ENCODE data around the gene NUP153. TPM values are rescaled to one million over a fixed set of nuclear protein-coding genes. Genes with fewer than 3 reads are reported as not detected.

The NUP153 gene
- total and polyA plus RNA-seq, 2 donors (not counting 1 experiment from before 2014, with no cell fraction given), result 17.9 to 70.5 TPM

Small RNA genes within 50 kb of the gene (small RNA-seq; reads per million reads assigned to genes)
- gene RF00019 (ENCODE audit: insufficient read length, low read depth, low replicate concordance) (not detected), gene RNA5SP204 (ENCODE audit: insufficient read length, low read depth, low replicate concordance) (0.76 reads per million), gene RNU6-190P (ENCODE audit: insufficient read length, low read depth, low replicate concordance) (not detected), gene SUMO2P13 (ENCODE audit: insufficient read length, low read depth, low replicate concordance) (not detected)

Other genes with a start within 250 kb of the NUP153 start
- gene FAM8A1, start 106.6 kb downstream of the NUP153 start, total RNA-seq, result 5.2 and 7.0 TPM in 2 replicates
- 4.6 and 8.1 TPM in 2 replicates for gene FAM8A1, start 106.6 kb downstream of the NUP153 start, polyA plus RNA-seq